Measurements from ENCODE around the gene HOXA11. TPM values are rescaled to one million over a fixed set of nuclear protein-coding genes. Genes with fewer than 3 reads are reported as not detected.

The HOXA11 gene
- total RNA-seq, 1 experiment from 2014 or later = not detected

GRCh38 chr7:27215356-27215755 lies 30.3 kb upstream of the HOXA11 start (continued):
- no peak for TF ChIP-seq ZNF425 (CRISPR knock-in tag; conservative IDR thresholded peaks at IDR 0.05)
- TF ChIP-seq KAT7 (CRISPR knock-in tag; IDR thresholded peaks at IDR 0.05; ENCODE audit: borderline replicate concordance) = no peak
- TF ChIP-seq GTF2I (CRISPR knock-in tag; conservative IDR thresholded peaks at IDR 0.05) = no peak
- TF ChIP-seq ZNF121 (CRISPR knock-in tag; IDR thresholded peaks at IDR 0.05) = no peak
- TF ChIP-seq RORB (CRISPR knock-in tag; IDR thresholded peaks at IDR 0.05) = no peak
- TF ChIP-seq ERG (CRISPR knock-in tag; IDR thresholded peaks at IDR 0.05) = no peak

GRCh38 chr7:27214239-27214950 lies 29.4 kb upstream of the HOXA11 start:
- peak; percentile 74 for TF ChIP-seq ZNF423 (CRISPR knock-in tag; IDR thresholded peaks at IDR 0.05)
- TF ChIP-seq NR2C2 (CRISPR knock-in tag; IDR thresholded peaks at IDR 0.05) = no peak
- Mint-ChIP-seq H3K9me3 (no peaks in the 10 kb centered on the region), H3K27me3 (ENCODE audit: low read depth) (peaks cover 100% of the 10 kb centered on the region), H3K4me1 (peaks cover 32% of the 10 kb centered on the region), H3K4me3 (no peak overlapping the region), H3K36me3 (no peaks in the 10 kb centered on the region), H3K27ac (no peak overlapping the region)
- CTCF ChIA-PET = interaction anchor here (2.1 kb wide), 1 partner anchor 35 kb away, joined by 5 read pairs; no protein-coding TSS in a partner anchor
- DNase-seq (ENCODE audit: low spot score) = no peak
- POLR2A ChIA-PET = no interaction called here
- ATAC-seq = peak; percentile 23

GRCh38 chr7:27213433-27214238 lies 28.6 kb upstream of the HOXA11 start:
- Mint-ChIP-seq H3K27ac (no peak overlapping the region), H3K4me3 (peak overlapping the region; percentile 54), H3K36me3 (no peaks in the 10 kb centered on the region), H3K9me3 (no peaks in the 10 kb centered on the region), H3K27me3 (ENCODE audit: low read depth) (peaks cover 100% of the 10 kb centered on the region), H3K4me1 (peaks cover 32% of the 10 kb centered on the region)
- ChIA-PET POLR2A (no interaction called here), CTCF (interaction anchor here (0.7 kb wide), 1 partner anchor 561 kb away, joined by 3 read pairs; no protein-coding TSS in a partner anchor)
- DNase-seq (ENCODE audit: low spot score) (no peak), ATAC-seq (peak; percentile 46)
- TF ChIP-seq ZNF263 (CRISPR knock-in tag; IDR thresholded peaks at IDR 0.05; ENCODE audit: low read depth) (no peak), USF2 (CRISPR knock-in tag; IDR thresholded peaks at IDR 0.05) (no peak), GTF2I (CRISPR knock-in tag; conservative IDR thresholded peaks at IDR 0.05) (no peak), ZNF423 (CRISPR knock-in tag; IDR thresholded peaks at IDR 0.05) (peak; percentile 15; the same call in 1 of the 2 replicates)

GRCh38 chr7:27212497-27213432 lies 27.7 kb upstream of the HOXA11 start:
- DNase-seq (ENCODE audit: low spot score) = no peak
- Mint-ChIP-seq H3K27me3 (ENCODE audit: low read depth) (peaks cover 100% of the 10 kb centered on the region), H3K4me1 (peaks cover 32% of the 10 kb centered on the region), H3K27ac (no peak overlapping the region), H3K9me3 (no peaks in the 10 kb centered on the region), H3K36me3 (no peaks in the 10 kb centered on the region), H3K4me3 (no peak overlapping the region)
- no peak for ATAC-seq
- ChIA-PET CTCF (interaction anchor here (3.5 kb wide), 1 partner anchor 17 kb away, joined by 23 read pairs; no protein-coding TSS in a partner anchor), POLR2A (no interaction called here)
- TF ChIP-seq HMGA2 (CRISPR knock-in tag; IDR thresholded peaks at IDR 0.05) (no peak), E2F5 (CRISPR knock-in tag; IDR thresholded peaks at IDR 0.05) (no peak), HMGXB4 (CRISPR knock-in tag; IDR thresholded peaks at IDR 0.05) (no peak), ZNF423 (CRISPR knock-in tag; IDR thresholded peaks at IDR 0.05) (peak; percentile 39; the same call in 1 of the 2 replicates)

Data from WTC11 (cell line).